GM12874 (cell line): Measurements from ENCODE around the gene GXYLT2.

Experiments used
- TF ChIP-seq, protein P1 (sequence below): IDR thresholded peaks from 2 replicates; pipeline ENCODE4 v1.5.1; 2011; ENCODE audit warnings: low read depth, mild to moderate bottlenecking, control low read depth, low read length, moderate library complexity; ENCODE audit not compliant: insufficient read depth

GXYLT2 gene

DNA sequence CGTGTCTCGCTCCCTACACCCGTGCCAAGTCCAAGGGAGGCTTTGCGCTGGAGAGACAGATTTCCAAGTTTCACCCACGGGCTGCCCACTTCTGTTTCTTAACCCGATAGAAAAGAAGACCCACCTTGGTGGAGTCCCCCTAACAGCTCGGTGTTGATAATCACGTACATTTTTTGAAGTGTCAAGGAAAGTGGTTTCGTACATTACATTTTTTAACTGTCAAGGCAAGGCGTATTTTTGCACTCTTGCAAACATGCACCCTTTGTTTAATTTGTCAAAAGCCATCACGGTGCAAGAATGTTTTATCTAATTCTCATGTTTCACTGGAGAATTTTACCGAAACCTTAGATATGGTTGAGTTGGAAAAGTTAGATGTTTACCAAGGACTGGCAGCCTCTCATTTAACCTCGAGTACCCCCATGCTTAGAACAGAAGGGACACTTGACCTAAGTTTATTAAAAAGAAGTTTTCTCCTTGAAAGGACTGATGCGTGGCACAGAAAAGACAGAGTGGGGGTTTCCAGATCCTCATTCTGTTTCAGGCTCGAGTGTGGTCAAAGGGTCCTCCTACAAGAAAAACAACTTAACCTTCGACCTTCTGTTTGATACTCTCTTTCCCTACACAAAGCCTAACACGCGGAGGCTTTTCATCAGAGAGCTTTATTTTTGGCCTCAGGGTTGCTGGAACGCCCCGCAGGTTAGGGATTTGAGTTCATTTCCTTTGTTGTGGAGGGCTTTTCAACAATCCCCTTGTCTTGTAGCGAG is 882 bp downstream of the GXYLT2 start:
- TF ChIP-seq, protein P1, sequence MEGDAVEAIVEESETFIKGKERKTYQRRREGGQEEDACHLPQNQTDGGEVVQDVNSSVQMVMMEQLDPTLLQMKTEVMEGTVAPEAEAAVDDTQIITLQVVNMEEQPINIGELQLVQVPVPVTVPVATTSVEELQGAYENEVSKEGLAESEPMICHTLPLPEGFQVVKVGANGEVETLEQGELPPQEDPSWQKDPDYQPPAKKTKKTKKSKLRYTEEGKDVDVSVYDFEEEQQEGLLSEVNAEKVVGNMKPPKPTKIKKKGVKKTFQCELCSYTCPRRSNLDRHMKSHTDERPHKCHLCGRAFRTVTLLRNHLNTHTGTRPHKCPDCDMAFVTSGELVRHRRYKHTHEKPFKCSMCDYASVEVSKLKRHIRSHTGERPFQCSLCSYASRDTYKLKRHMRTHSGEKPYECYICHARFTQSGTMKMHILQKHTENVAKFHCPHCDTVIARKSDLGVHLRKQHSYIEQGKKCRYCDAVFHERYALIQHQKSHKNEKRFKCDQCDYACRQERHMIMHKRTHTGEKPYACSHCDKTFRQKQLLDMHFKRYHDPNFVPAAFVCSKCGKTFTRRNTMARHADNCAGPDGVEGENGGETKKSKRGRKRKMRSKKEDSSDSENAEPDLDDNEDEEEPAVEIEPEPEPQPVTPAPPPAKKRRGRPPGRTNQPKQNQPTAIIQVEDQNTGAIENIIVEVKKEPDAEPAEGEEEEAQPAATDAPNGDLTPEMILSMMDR = no peak

DNA sequence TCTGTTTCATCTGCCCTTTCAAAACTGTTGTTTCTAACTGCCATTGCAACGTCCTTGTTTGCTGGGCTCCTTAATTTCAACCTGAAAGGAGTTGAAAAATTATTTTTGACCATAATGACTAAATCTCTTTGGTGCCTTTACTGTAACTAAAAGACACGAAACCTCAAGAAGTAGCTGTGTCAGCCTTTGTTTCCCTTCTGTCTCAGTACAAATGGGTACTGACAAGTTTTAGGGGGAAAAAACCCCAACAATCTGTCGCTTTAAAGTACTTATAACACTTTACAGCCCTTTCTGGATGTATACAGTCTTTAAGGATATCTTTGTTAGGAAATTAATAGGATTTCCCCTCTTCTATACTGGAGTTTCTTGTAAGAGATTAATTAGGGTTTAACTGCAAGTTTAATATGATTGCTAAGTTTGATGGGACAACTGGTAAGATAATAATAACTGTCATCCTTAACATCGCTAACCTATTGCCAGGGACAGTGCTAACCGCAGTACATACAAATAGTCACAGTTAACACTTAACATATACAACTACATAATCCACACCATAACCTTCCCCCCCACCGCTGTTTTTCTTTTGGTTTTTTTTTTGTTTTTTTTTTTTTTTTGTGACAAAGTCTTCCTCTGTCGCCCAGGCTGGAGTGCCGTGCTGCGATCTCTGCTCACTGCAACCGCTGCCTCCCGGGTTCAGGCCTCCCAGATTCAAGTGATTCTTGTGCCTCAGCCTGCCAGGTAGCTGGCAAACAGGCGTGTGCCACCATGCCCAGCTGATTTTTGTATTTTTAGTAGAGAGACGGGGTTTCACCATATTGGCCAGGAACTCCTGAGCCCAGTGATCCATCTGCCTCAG is 1.7 kb downstream of the GXYLT2 start:
- TF ChIP-seq, protein P1 = no peak

DNA sequence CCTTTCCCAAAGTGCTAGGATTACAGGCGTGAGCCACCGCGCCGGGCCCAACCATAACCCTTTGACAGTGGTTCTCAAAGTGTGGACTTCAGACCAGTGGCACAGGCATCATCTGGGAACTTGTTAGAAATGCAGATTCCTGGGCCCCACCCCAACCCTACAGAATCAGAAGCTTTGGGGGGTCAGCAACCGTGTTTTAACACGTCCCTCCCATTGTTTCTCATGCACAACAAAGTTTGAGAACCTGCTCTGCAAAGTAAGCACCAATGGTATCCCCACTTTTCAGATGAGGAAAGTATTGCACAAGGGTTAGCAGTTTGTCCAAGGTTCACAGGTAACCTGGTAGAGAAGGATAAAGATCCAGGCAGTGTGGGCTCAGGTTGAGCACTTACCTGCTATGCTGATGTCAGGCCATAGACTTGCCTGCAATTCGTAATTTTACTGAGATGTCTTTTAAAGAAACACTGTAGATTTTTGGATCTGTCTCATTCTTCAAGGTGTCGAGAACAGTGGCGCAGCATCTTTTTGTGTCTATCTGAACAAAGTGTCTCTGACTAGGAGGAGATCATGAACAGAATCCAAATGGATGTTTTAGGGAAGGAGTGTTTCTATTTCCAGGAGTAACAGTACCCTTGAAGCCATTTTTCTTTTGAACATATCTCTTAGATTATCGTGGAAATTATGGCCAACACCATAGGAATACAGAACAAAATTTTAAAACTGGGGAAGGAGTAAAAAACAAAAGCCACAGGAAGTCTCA is 2.5 kb downstream of the GXYLT2 start:
- TF ChIP-seq, protein P1 = no peak

DNA sequence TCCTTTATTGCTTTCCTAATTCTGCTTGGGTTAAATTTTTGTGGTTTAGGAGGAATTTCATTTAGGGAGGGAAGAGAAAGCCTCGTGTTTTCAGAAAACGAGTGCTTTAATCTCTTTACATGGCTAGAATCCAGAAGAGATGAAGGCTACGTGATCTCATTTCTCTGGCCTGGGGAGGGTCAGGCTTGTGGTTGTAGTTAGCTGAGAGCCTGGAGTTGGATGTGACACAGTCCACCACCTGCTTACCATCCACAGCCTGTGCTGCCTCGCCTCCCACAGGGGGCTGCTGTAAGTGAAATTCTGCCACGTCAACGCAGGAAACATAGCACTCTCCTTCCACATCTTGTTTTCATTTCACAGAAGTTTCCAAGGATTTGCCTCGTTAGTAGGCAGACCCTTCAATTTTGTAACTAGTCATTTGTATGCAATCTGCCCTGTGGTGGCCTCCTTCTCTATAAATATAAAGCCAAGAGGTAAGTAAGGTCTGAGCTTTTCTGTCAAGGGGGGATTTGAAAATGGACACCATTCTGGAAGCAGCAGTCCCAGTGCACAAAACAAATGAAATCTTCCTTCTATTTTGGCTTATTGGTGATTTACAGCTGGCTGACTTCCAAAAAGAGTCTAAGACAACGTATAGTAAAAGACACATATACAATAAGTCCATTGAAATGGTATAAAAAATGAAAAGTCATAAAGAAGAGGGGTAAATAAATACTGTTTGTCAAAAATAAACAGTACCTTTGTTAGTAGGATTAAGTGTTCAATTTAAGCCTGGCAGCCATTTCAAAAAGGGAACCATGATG is 3.4 kb downstream of the GXYLT2 start:
- TF ChIP-seq, protein P1 = no peak

DNA sequence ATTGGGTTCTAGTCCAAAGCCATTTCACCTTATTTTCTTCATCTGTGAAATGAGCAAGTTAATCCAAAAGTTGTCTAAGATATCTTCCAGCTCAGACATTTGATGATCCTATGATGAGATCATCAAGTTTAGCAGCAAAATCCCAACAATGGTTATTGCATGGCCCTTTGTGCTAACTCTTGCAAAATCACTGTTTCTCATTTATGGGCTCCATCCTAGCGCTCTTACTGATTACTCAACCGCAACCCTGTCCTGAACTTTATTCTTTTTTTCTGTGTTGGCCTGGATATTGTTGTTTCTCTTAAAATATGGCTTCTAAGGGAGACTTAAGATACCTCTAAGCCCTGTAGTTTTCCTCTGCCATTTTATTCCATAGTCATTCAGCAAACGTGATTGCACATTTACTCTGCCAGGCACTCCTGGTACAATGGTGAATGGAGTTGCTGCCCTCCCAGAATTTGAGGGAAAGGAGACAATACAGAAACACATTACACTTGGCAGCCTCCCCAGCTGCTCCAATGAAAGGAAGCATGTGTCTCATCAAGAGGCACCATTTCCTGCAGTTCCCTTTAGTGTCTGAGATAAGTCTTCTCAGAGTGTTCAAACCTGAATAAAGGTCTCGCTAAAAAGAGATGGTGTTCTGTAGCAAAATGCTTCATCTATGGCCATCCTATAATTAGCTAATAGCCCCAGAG is 4.4 kb downstream of the GXYLT2 start:
- TF ChIP-seq, protein P1 = no peak

DNA sequence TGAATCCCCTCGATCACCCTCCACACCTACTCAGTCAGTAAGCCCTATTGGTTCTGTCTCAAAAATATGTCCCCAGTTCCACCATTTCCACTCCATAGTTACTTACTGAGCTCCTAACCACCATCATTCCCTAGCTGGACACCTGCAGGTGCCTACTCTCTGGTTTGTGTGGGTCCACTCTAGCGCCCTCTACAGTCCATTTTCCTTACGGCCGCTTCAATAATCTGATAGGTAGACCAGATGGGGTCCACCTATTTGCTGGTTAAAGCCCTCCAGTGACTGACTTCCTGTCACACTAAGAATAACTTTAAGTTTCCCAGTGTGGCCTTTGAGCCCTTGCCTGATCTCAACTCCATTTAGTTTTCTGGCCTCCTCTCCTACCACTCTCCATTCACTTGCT is 5.0 kb downstream of the GXYLT2 start:
- TF ChIP-seq, protein P1 = peak; percentile 23; the same call in 1 of the 2 replicates
